T1000 (cell line): ENCODE measurements around the gene MYL10.

Experiments
- DNase-seq: peaks from one replicate; lab custom pipeline; 2025; ENCODE audit warnings: mixed read lengths; lab: John Stamatoyannopoulos, UW

Gene MYL10

DNA sequence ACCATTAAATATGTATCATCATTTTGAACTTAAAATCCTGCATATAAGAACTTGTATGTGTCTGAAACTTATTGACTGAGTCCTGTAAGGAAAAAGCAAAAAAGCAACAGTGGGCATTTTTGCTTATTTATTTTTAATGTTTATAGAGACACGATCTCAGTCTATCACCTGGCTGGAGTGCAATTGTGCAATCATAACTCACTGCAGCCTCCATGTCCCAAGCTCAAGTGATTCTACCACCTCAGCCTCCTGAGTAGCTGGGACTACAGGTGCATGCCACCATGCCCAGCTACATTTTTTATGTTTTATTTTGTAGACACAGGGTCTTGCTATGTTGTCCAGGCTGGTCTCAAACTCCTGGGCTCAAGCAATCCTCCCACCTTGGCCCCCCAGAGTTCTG, 32.2 kb downstream of the MYL10 start:
- DNase-seq: no peak

GRCh38 chr7:101595766-101596537, 33.1 kb downstream of the MYL10 start:
- no peak for DNase-seq

DNA sequence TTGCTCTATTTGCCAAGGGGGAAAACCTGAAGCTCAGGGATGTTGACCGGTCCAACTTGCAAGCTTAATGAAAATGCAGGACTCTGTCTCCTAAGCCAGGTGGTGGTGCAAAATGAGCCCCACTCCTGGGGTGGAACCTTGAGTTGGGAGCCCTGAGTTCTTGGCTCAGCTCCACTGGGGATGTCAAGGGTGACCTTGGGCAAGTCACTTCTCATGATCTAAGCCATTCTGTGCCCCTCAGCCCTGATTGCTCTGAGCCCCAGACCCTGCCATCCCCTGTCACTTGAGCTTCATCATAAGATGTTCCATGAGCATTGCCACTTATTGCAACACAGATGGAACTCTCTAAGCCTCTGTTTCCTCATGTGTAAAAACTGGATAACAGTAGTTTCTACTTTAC, 33.9 kb downstream of the MYL10 start:
- no peak for DNase-seq

- DNase-seq: no peak
Measured at GRCh38 chr7:101594790-101595189, 34.3 kb downstream of the MYL10 start.

DNA sequence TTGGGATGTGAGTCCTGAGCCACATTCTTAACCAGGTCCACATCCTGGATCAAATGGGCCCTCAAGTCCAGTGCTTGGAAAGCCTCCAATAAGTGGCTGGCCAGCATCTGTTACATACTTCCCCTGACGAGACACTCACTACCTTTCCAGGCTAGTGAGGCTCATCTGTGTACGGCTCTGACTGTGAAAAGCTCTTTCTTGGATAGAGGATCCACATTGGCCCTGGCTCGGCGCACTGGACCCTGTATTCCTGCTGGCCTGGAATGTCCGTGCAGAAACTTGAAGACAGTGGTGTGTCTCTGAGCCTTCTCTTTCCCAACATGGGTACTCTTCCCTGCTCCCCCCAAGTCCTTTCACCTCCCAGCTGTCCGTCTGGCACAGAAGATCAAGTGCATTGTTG, 35.5 kb downstream of the MYL10 start:
- DNase-seq: no peak

GRCh38 chr7:101591504-101591903, 37.6 kb downstream of the MYL10 start:
- DNase-seq: no peak

DNA sequence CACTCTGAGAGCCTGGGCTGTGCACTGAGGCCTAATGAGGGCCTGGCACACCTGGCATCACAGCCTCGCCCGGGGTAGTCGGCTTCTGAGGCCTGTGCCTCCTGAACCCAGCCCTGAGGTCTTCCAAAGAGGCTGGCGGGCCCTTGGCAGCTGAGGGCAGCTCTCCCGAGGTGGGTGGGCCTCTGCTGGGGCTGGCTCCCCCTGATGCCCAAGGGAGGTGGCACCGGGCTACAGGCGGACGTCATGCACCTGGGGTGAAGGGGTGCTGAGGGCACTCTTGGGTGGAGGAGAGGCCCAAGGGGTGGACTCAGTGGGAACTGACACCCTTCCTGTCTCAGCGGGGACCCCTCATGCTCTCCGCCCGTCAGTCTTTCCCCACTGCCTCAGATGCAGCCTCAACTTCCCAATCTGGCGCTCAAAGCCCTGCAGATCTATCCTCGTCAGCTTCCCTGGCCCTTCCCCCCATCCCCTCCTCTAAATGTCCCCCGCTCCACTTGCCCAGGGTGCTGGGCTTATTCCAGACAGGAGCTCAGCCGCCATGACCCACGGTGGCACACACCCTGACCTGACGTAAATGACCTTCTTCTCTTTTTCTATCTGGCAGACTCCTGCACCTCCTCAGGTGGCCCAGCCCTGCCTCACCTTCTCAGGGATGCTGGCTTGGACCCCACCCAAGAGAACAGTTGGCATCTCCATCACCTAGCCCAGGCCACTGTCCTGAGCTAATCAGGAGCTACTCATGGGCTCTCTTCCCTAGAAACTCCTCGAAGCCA, 38.2 kb downstream of the MYL10 start:
- no peak for DNase-seq

GRCh38 chr7:101589976-101590662, 39.0 kb downstream of the MYL10 start:
- DNase-seq: no peak

DNA sequence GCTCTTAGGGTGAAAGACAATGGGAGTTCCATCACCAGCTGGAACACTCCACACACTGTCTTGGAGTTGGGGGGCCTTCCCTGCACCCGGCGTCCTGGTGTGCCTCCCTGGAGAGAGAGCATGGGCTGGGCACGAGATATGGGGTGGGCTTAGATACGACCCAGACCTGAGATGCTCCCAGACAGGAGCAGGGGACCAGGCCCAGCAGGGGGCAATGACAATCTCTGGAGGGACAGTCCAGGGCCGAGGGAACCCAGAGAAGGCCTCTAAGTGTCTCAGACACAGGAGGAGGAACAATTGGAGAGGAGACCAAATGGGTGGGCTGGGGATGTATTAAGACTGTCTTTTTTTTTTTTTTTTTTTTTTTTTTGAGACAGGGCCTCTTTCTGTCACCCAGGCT, 40.0 kb downstream of the MYL10 start:
- no peak for DNase-seq

- DNase-seq: no peak
Measured at GRCh38 chr7:101588131-101588935, 40.8 kb downstream of the MYL10 start.

GRCh38 chr7:101586906-101587677, 42.0 kb downstream of the MYL10 start:
- DNase-seq: no peak

GRCh38 chr7:101586078-101586905, 42.8 kb downstream of the MYL10 start:
- DNase-seq: no peak

DNA sequence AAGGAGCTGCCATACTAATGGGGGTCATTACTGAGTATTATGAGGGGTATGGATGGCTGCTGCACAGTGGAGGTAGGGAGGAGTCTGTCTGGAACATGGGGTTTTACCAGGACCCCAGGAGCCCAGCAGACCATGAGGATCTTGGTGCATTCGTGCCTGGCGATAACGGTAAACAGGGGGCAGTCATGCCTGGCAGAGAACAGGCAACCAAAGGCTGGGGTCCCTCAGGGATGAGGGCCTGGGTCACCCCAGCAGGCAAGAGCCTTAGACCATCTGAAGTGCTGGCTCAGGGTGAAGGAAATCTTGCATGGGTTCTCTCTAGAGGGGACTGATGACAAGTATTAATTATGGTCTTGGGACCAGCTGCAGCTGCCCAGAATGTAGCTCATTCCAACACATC, 46.1 kb downstream of the MYL10 start:
- DNase-seq: no peak

GRCh38 chr7:101581891-101582290, 47.2 kb downstream of the MYL10 start:
- DNase-seq: no peak

DNA sequence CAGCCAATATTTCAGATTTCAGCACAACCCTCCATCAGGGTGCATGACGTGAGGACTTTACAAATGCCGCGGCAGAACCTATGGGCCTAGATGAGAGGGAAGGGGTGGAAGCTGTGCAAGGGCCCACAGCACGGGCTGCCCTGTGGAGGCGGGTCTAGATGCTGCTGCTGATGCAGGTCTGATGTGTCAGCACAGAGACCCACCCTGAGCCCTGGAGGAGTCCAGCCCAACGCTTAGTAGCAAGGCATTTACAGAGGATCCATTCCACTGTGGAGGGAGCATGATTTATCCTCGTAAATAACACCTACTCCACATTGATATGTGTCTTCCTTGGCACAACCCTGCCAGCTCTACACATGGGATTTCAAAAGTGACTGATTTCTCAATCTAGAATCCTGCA, 48.5 kb downstream of the MYL10 start:
- DNase-seq: no peak

GRCh38 chr7:101578552-101578951, 50.5 kb downstream of the MYL10 start:
- no peak for DNase-seq

- DNase-seq: no peak
Measured at GRCh38 chr7:101576998-101577397, 52.1 kb downstream of the MYL10 start.

DNA sequence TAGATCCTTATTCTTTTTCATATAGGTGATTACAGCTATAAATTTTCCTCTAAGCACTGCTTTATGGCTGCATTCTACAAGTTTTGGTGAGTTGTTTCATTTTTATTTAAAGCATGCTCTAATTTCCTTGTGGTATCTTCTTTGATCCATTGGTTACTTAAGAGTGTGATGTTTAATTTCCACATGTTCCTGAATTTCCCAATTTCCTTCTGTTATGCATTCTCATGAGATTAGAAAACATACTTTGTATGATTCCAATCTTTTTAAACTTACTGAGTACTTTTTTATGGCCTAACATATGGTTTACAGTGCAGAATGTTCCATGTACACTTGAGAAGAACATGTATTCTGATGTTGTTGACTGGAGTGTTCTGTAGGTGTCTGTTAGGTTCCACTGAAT, 53.4 kb downstream of the MYL10 start:
- no peak for DNase-seq

DNA sequence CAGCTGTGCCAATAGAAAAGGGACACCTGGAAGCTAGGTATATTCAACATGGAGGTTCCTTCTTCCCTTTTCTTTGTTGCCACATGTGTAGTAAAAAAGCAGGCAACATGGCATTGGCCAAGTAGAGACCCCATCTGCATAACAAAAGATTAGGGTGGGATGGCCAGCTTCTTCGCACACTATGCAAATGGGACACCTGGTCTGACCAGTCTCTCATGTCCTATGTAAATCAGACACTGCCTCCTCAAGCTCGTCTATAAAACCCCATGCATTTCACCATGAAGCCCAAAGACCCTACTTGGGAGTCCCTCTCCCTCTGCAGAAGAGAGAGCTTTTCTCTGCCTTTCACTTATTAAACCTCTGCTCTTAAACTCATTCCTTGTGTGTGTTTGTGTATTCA, 53.9 kb downstream of the MYL10 start:
- no peak for DNase-seq

DNA sequence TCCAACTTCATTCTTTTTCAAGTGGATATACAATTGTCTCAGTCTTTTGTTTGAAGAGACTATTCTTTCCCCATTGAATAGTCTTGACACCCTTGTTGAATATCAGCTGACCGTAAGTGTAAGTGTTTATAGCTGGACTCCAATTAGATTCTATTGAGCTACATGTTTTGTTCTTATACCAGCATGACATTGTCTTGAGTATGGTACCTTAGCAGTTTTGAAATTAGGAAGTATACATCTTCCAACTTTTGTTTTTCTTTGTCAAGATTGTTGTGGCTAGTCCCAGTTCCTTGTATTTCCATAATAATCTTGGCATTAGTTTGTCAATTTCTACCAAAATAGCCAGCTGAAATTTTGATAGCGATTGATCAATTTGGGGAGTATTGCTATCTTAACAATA, 56.9 kb downstream of the MYL10 start:
- DNase-seq: no peak
